Epithelial cell of esophagus (primary cell): ENCODE data around the gene NFE2L2.
"Not testable (repeated sequence)": the region's sequence is repeated elsewhere in the genome, so short reads cannot be mapped to it uniquely, and the experiment has no call there.

ENCODE experiments used
- DNase-seq: peaks from one replicate; pipeline ENCODE4 v3.0.0; 2010; ENCODE audit warnings: low read depth
- H3K4me3 ChIP-seq: 2 replicates; pipeline ENCODE4 v1.5.1; 2011; ENCODE audit warnings: mild to moderate bottlenecking, low read length, control low read depth
- TF ChIP-seq, protein P1 (sequence below): IDR thresholded peaks from 2 replicates; pipeline ENCODE4 v1.5.1; 2011; ENCODE audit warnings: low read depth, mild to moderate bottlenecking, low read length, control low read depth, inconsistent platforms; ENCODE audit not compliant: insufficient read depth; ENCODE audit errors: missing control alignments

The NFE2L2 gene

DNA sequence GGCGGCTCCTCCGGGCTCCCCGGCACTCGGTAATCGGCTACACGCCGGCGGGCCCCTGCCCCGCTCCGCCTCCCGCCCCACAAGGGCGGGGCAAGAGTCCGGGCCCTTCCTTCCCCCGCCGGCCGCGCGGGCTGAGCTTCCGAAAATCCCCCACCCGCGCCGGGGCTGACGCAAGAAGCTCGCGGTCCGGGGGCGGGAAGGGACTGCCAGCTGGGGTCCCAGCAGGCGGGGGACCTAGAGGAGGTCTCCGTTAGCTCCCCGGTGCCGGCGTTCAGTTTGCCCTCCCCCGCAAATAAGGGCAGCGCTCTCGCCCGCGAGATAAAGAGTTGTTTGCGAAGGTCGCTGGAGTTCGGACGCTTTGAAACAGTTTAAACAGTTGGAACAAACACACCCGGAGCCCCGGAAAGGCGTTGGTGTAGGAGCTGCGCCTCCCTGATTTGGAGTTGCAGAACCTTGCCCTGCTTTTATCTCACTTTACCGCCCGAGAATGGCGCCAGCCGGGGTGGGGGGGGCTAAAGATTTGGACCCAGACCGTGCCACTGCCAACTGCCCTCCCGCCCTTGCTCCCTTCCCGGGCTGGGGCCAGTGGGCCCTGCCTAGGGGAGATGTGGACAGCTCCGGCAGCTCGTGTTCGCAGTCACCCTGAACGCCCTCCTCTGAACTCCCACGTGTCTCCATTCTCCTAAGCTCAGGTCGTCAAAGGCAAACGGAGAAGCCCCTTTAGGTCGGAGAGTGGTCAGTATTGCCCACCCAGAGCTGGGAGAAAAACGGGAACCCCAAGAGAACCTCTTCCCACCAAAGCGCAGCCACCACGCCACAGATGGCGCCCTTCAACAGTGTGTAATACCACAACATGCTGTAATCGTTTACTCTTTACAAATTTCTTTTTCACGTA lies at the start of gene NFE2L2:
Gene NFE2L2, minus strand, starts transcription at position 35 of the 895 bp plus-strand sequence. CDS start 151 bp downstream, outside the sequence.
- TF ChIP-seq, protein P1, sequence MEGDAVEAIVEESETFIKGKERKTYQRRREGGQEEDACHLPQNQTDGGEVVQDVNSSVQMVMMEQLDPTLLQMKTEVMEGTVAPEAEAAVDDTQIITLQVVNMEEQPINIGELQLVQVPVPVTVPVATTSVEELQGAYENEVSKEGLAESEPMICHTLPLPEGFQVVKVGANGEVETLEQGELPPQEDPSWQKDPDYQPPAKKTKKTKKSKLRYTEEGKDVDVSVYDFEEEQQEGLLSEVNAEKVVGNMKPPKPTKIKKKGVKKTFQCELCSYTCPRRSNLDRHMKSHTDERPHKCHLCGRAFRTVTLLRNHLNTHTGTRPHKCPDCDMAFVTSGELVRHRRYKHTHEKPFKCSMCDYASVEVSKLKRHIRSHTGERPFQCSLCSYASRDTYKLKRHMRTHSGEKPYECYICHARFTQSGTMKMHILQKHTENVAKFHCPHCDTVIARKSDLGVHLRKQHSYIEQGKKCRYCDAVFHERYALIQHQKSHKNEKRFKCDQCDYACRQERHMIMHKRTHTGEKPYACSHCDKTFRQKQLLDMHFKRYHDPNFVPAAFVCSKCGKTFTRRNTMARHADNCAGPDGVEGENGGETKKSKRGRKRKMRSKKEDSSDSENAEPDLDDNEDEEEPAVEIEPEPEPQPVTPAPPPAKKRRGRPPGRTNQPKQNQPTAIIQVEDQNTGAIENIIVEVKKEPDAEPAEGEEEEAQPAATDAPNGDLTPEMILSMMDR, result peak; percentile 36
- peak; percentile 92 for DNase-seq
- H3K4me3 ChIP-seq, result peak within 1 kb of the TSS; percentile 86

DNA sequence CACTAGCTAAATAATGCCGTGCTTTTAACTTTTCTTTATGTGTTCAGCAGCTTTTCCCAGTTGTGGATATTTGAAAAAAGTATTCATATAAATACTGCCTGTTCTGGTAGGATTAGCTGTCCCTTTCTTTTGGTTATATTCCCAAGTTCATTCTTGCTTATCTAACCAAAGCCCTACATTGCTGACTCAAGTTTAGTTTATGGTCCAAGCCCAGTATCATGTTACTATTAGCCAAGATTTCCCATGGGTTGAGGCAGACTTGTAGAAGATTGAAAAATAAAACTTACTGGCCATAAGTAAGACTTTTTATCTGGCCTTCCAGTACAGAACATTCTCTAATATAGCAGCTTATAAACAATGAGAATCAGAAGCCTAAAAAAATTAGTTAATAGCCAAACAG lies 49.7 kb upstream of the NFE2L2 start:
- DNase-seq, result peak; percentile 79

DNA sequence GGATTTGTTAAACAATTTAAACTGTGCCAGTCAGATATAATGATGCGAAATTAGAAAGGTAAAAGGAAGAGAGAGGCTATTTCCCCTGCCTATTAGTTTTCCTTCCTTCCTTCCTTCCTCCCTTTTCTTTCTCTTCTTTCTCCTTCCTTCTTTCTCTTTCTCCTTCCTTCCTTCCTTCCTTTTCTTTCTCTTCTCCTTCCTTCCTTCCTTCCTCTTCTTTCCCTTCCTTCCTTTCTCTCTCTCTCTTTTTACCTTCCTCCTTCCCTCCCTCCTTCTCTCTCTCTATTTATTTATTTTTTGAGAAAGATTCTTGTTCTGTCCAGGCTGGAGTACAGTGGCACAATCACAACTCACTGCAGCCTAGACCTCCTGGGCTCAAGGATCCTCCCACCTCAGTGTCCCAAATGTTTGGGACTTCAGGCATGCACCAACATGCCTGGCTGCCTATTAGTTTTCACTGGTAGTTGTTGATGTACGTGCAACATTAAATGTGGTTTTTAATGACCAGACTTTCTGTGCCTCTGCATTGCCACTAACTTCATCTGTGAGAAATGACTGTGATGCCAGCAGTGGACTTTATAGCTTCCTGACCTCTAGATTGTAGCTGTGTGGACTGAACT lies 48.7 kb upstream of the NFE2L2 start:
- TF ChIP-seq, protein P1, result no peak
- peak; percentile 46 for DNase-seq
- H3K4me3 ChIP-seq, result peak overlapping the region; percentile 42

More for the DNA sequence above, 49.7 kb upstream of the NFE2L2 start:
- H3K4me3 ChIP-seq, result peak overlapping the region; percentile 42
- TF ChIP-seq, protein P1, result no peak

DNA sequence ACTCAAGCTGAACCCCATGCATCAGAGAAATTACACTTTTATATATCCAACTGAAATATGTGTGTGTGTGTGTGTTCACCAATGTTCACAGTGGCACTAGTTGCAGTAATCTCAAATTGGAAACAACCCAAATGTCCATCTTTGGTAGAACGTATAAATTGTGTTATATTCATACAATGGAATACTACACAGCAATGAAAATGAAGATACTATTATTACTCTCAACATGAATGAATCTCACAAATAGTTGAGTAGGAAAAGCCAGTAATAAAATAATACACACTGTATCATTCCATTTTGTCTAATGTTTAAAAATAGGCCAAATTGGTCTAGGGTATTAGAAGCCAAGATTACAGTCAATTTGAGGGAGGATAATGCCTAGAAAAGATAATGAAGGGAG lies 48.0 kb upstream of the NFE2L2 start:
- no peak for DNase-seq
- H3K4me3 ChIP-seq, result no peak overlapping the region
- TF ChIP-seq, protein P1, result no peak

DNA sequence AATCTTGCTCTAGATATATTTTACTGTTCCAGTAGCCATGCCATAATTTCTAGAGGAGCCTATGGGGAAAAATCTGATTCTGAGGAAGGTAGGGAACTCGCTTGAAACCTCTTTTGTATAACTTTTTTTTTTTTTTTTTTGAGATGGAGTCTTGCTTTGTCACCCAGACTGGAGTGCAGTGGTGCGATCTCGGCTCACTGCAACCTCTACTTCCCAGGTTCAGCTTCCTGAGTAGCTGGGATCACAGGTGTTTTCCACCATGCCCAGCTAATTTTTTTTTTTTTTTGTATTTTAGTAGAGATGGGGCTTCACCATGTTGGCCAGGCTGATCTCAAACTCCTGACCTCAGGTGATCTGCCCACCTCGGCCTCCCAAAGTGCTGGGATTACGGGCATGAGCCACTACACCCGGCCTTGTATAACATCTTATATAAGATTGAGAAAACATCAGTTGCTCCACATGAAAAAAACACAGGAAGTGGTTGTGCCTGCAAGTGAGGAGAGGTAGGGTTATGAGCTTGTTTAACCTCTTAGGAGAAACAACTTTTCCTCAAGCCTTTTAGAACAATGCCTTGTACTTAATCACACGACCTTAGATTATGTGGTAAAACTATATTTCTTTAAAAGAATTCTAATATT lies 45.3 kb upstream of the NFE2L2 start:
- H3K4me3 ChIP-seq, DNase-seq: not testable (repeated sequence)

DNA sequence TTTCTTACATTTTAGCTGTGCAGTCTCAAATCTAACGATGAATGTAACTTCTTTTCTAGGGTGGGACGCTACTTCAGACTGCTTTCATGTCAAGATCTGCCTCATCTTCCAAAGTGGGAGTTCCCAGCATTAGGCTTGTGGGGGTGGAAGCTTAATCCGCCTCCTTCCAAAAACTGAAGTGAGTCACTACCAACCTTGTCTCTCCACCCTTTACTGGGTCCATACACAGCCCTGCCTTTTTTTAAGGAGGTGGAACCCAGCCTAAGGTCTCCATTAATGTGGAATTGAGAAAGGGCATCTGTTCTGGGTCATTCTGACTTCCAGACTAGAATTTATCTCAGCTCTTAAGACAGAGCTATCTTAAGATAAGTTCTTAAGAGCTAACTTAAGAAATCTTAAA lies 42.0 kb upstream of the NFE2L2 start:
- no peak for DNase-seq
- H3K4me3 ChIP-seq, result no peak overlapping the region
- TF ChIP-seq, protein P1, result no peak

DNA sequence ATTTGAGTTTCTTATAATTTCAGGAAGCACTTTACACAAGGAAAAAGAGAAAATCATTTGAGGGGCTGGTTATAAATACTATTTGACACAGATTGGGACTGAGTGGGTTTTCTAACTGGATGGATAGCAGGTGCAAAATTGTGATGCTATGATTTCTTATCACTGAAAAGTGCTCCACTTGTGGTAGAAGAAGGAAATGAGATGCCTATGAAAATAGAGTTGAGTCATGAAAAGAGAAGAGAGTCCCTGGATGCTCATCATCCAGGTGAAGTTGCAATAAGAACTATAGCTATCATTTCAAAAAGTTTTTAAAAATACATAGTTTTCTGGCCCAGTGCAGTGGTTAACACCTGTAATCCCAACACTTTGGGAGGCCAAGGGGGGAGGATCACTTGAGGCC lies 39.4 kb upstream of the NFE2L2 start:
- TF ChIP-seq, protein P1, result peak; percentile 12
- H3K4me3 ChIP-seq, result no peak overlapping the region
- no peak for DNase-seq
